Spleen (tissue), 11 donors: ENCODE measurements around the gene CEP162. TPM values are rescaled to one million over a fixed set of nuclear protein-coding genes. Genes with fewer than 3 reads are reported as not detected.
A peak's percentile ranks its signal among the peaks of the same experiment; 100 is the strongest.
"Not testable (repeated sequence)": the region's sequence is repeated elsewhere in the genome, so short reads cannot be mapped to it uniquely, and the experiment has no call there.

Experiments
- DNase-seq: peaks from one replicate; pipeline ENCODE4 v3.0.0-alpha.2; 2020
- H3K27ac ChIP-seq, 8 donors: fragments of 200-600 bp; sonication (generic) in 7 of 8; 1 replicate in 4 of 8; 2 replicates in 4 of 8; pipeline versions ENCODE4 v1.5.0 to v1.8.0; 2016 to 2021; ENCODE audit warnings: inconsistent platforms in 4 of 8, mild to moderate bottlenecking in 4 of 8, moderate library complexity in 1 of 8
- H3K27me3 ChIP-seq, 7 donors: fragments of 200-600 bp; sonication (generic) in 6 of 7; replicated peaks in 1 of 7; 1 replicate in 4 of 7; 2 replicates in 3 of 7; pipeline versions ENCODE4 v1.5.0 to v1.8.0; 2016 to 2021; ENCODE audit warnings: inconsistent platforms in 3 of 7, mild to moderate bottlenecking in 1 of 7
- H3K36me3 ChIP-seq, 6 donors: fragments of 200-600 bp; sonication (generic) in 5 of 6; 1 replicate in 4 of 6; 2 replicates in 2 of 6; pipeline versions ENCODE4 v1.5.0 to v1.8.0; 2016 to 2021; ENCODE audit warnings: inconsistent platforms in 2 of 6
- H3K4me1 ChIP-seq, 6 donors: fragments of 200-600 bp; sonication (generic) in 5 of 6; 1 replicate in 3 of 6; 2 replicates in 3 of 6; pipeline versions ENCODE4 v1.5.0 to v1.8.0; 2016 to 2021; ENCODE audit warnings: inconsistent platforms in 3 of 6
- H3K4me3 ChIP-seq, 8 donors: fragments of 200-600 bp; sonication (generic) in 7 of 8; 1 replicate in 4 of 8; 2 replicates in 4 of 8; pipeline versions ENCODE4 v1.5.0 to v1.8.0; 2016 to 2021; ENCODE audit warnings: inconsistent platforms in 4 of 8, mild to moderate bottlenecking in 4 of 8, moderate library complexity in 2 of 8
- H3K9me3 ChIP-seq, 8 donors: fragments of 200-600 bp; sonication (generic) in 7 of 8; 1 replicate in 4 of 8; 2 replicates in 4 of 8; pipeline versions ENCODE4 v1.5.0 to v1.8.0; 2016 to 2021; ENCODE audit warnings: inconsistent platforms in 4 of 8
- POLR2A ChIP-seq, 3 donors: fragments of 450-650 bp; IDR thresholded peaks; one replicate each; pipeline ENCODE4 v1.5.1; 2017; ENCODE audit warnings: antibody characterized with exemption in 3 of 3, mild to moderate bottlenecking in 1 of 3
- POLR2AphosphoS5 ChIP-seq, 3 donors: sonication (generic); formaldehyde crosslinking; IDR thresholded peaks; one replicate each; pipeline ENCODE4 v1.5.1; 2017; ENCODE audit warnings: antibody characterized with exemption in 3 of 3
- WGBS, 5 donors: extraction: QIAGEN DNeasy Blood & Tissue Kit in 3 of 5; methylation state at CpG; one replicate each; pipeline versions ENCODE4 v1.1.5 to v1.1.7; 2013 to 2018; 5-methylcytosine and 5-hydroxymethylcytosine counted together
- intact Hi-C: fragments of 100-400 bp; cut with DNase I; formaldehyde crosslinking; loops from one replicate; pipeline ENCODE4 v1.15.0; 2023; ENCODE audit warnings: low total_unique reads
- polyA plus RNA-seq, 3 donors: library from polyadenylated mRNA; stranded (reverse); fragments of 200-250 nt; gene quantifications; one replicate each; pipeline ENCODE4 v1.2.1, GENCODE V29; 2013
- total RNA-seq, 7 donors: library from RNA; depleted of rRNA in 3 of 7; stranded (reverse); fragments of >200 nt in 3 of 7; fragmentation: NEBNext Ultra II Directional in 4 of 7; extraction: Animal tissue kit (Norgen Biotek cat#: 25700) in 4 of 7; gene quantifications; one replicate each; pipeline versions ENCODE4 v1.1.0 to v1.2.1, GENCODE V29; 2016 to 2021
- TF ChIP-seq, protein P1 (sequence below), 11 experiments: fragments of 200-600 bp in 7 of 11; fragments of 450-650 bp in 4 of 11; sonication (generic) in 4 of 11; IDR thresholded peaks in 8 of 11; conservative IDR thresholded peaks in 3 of 11; 1 replicate in 7 of 11; 2 replicates in 4 of 11; pipeline versions ENCODE4 v1.4.0 to v1.8.0; 2016 to 2021; ENCODE audit warnings: antibody characterized with exemption in 11 of 11, inconsistent platforms in 4 of 11, mild to moderate bottlenecking in 1 of 11
- donor health status: healthy with polysubstance abuse.
- donor health status: DM: no; HTN: no; CAD: no; lungs with moderate emphysema.
- donor health status: DM: no; HTN: no; CAD: no.
- donor health status: Bipolar disorder and iron deficiency.
- donor health status: healthy.
- donor health status: DM: no; HTN: no; CAD: no.
- donor health status: DM: yes; HTN: yes; CAD: no.

Gene CEP162
- total and polyA plus RNA-seq, 10 donors: 5.1 to 22.8 (median 10.3) TPM

- WGBS, 5 donors: 0 to 5% (median 0%) methylated on average over 1 of the region's 1 CpG
- H3K27me3 ChIP-seq: peaks cover 0 to 21% (median 0%) of the 10 kb centered on the region in 7 donors
- intact Hi-C loops: loop anchor here (10.0 kb wide), 1 partner anchor 343 kb away; no protein-coding TSS in a partner anchor
- DNase-seq: no peak
- TF ChIP-seq POLR2A (IDR thresholded peaks at IDR 0.05): no peak
- TF ChIP-seq POLR2AphosphoS5 (IDR thresholded peaks at IDR 0.05): no peak
- TF ChIP-seq, protein P1, sequence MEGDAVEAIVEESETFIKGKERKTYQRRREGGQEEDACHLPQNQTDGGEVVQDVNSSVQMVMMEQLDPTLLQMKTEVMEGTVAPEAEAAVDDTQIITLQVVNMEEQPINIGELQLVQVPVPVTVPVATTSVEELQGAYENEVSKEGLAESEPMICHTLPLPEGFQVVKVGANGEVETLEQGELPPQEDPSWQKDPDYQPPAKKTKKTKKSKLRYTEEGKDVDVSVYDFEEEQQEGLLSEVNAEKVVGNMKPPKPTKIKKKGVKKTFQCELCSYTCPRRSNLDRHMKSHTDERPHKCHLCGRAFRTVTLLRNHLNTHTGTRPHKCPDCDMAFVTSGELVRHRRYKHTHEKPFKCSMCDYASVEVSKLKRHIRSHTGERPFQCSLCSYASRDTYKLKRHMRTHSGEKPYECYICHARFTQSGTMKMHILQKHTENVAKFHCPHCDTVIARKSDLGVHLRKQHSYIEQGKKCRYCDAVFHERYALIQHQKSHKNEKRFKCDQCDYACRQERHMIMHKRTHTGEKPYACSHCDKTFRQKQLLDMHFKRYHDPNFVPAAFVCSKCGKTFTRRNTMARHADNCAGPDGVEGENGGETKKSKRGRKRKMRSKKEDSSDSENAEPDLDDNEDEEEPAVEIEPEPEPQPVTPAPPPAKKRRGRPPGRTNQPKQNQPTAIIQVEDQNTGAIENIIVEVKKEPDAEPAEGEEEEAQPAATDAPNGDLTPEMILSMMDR (IDR thresholded peaks at IDR 0.05 in 8 of 11, conservative IDR thresholded peaks at IDR 0.05 in 3 of 11): no peak
- H3K9me3 ChIP-seq: no peaks in the 10 kb centered on the region
- H3K27ac ChIP-seq: peak overlapping the region; percentile 67 to 91 (median 84)
- H3K36me3 ChIP-seq: no peaks in the 10 kb centered on the region
- H3K4me1 ChIP-seq: peaks cover 0 to 33% (median 18%) of the 10 kb centered on the region in 6 donors
- peak overlapping the region; percentile 72 to 94 (median 82) for H3K4me3 ChIP-seq
These were observed 728 bp upstream of the CEP162 start for GRCh38 chr6:84228198-84228543.

- Histone ChIP-seq H3K36me3 (no peaks in the 10 kb centered on the region), H3K27me3 (peaks cover 0 to 11% (median 0%) of the 10 kb centered on the region in 7 donors), H3K4me3 (peak overlapping the region; percentile 72 to 94 (median 82)), H3K4me1 (peaks cover 0 to 33% (median 18%) of the 10 kb centered on the region in 6 donors), H3K9me3 (no peaks in the 10 kb centered on the region), H3K27ac (peak overlapping the region; percentile 67 to 91 (median 84))
- peak; percentile 66 for DNase-seq
- 6 to 9% (median 8%) methylated on average over 13 to 14 of the region's 14 CpGs for WGBS, 5 donors
- no peak for TF ChIP-seq POLR2A (IDR thresholded peaks at IDR 0.05)
- no peak for TF ChIP-seq POLR2AphosphoS5 (IDR thresholded peaks at IDR 0.05)
- TF ChIP-seq, protein P1 (IDR thresholded peaks at IDR 0.05 in 8 of 11, conservative IDR thresholded peaks at IDR 0.05 in 3 of 11): no peak
- intact Hi-C loops: loop anchor here (10.0 kb wide), 1 partner anchor 342 kb away; no protein-coding TSS in a partner anchor
These were observed 404 bp downstream of the CEP162 start for GRCh38 chr6:84227044-84227433.

- intact Hi-C loops: loop anchor here (10.0 kb wide), 1 partner anchor 339 kb away; no protein-coding TSS in a partner anchor
- TF ChIP-seq POLR2AphosphoS5 (IDR thresholded peaks at IDR 0.05) (no peak), POLR2A (IDR thresholded peaks at IDR 0.05) (no peak)
- TF ChIP-seq, protein P1 (IDR thresholded peaks at IDR 0.05 in 8 of 11, conservative IDR thresholded peaks at IDR 0.05 in 3 of 11): no peak
These were observed 3.2 kb downstream of the CEP162 start for GRCh38 chr6:84224251-84224650.

DNA sequence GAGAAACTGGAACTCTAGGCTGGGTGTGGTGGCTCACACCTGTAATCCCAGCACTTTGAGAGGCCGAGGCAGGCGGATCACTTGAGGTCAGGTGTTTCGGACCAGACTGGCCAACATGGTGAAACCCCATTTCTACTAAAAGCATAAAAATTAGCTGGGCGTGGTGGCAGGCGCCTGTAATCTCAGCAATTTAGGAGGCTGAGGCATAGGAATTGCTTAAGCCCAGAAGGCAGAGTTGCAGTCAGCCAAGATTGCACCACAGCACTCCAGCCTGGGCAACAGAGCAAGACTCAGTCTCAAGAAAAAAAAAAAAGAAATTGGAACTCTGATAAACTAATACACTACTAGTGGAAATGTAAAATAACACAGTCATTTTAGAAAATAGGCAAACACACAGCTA lies 3.8 kb downstream of the CEP162 start:
- intact Hi-C loops: loop anchor here (10.0 kb wide), 1 partner anchor 339 kb away; no protein-coding TSS in a partner anchor
- H3K4me1 ChIP-seq: peaks cover 0 to 33% (median 18%) of the 10 kb centered on the region in 6 donors
- H3K27me3 ChIP-seq, H3K27ac ChIP-seq, H3K4me3 ChIP-seq, H3K9me3 ChIP-seq, DNase-seq: not testable (repeated sequence)
- H3K36me3 ChIP-seq: peaks cover 0 to 16% (median 3%) of the 10 kb centered on the region in 6 donors
- WGBS, 5 donors: 88 to 96% (median 91%) methylated on average over 5 of the region's 5 CpGs

More at GRCh38 chr6:84224251-84224650, 3.2 kb downstream of the CEP162 start:
- DNase-seq: no peak
- Histone ChIP-seq H3K36me3 (peaks cover 0 to 10% (median 3%) of the 10 kb centered on the region in 6 donors), H3K4me3 (no peak overlapping the region), H3K27ac (no peak overlapping the region), H3K4me1 (peaks cover 0 to 33% (median 18%) of the 10 kb centered on the region in 6 donors), H3K9me3 (no peaks in the 10 kb centered on the region), H3K27me3 (no peaks in the 10 kb centered on the region)
